Astrocyte (in vitro differentiated cells and primary cell): ENCODE results near the gene VARS2. TPM values are rescaled to one million over a fixed set of nuclear protein-coding genes. Genes with fewer than 3 reads are reported as not detected.
"Not testable (repeated sequence)": the region's sequence is repeated elsewhere in the genome, so short reads cannot be mapped to it uniquely, and the experiment has no call there.

Experiments used
- DNase-seq: peaks from one replicate; pipeline ENCODE4 v3.0.0-alpha.2; 2010; ENCODE audit warnings: low read depth
- FAIRE-seq: peaks from 2 replicates; lab custom pipeline; 2011; peaks lifted over from hg19 to GRCh38; lab: Jason Lieb, UNC
- H2AFZ ChIP-seq: 2 replicates; pipeline ENCODE4 v1.6.0; 2012; ENCODE audit warnings: low read depth, low read length, inconsistent platforms
- H3K27ac ChIP-seq: 2 replicates; pipeline ENCODE4 v1.5.1; 2011; ENCODE audit warnings: low read depth, low read length, inconsistent platforms
- H3K27me3 ChIP-seq: 2 replicates; pipeline ENCODE4 v1.6.0; 2011; ENCODE audit warnings: low read length, inconsistent platforms; ENCODE audit not compliant: insufficient read depth
- H3K36me3 ChIP-seq: 2 replicates; pipeline ENCODE4 v1.5.1; 2011; ENCODE audit warnings: low read length, inconsistent platforms; ENCODE audit not compliant: insufficient read depth
- H3K4me1 ChIP-seq: 2 replicates; pipeline ENCODE4 v1.5.1; 2011; ENCODE audit warnings: low read length, inconsistent platforms; ENCODE audit not compliant: insufficient read depth
- H3K4me2 ChIP-seq: 2 replicates; pipeline ENCODE4 v1.6.0; 2012; ENCODE audit warnings: low read length, inconsistent platforms
- H3K4me3 ChIP-seq: 2 replicates; pipeline ENCODE4 v1.5.1; 2011; ENCODE audit warnings: low read depth, mild to moderate bottlenecking, low read length, inconsistent platforms; ENCODE audit not compliant: insufficient read depth
- H3K79me2 ChIP-seq: 2 replicates; pipeline ENCODE4 v1.6.0; 2012; ENCODE audit warnings: mild to moderate bottlenecking, low read length, inconsistent platforms; ENCODE audit not compliant: insufficient read depth
- H3K9ac ChIP-seq: 2 replicates; pipeline ENCODE4 v1.6.0; 2012; ENCODE audit warnings: mild to moderate bottlenecking, low read length, inconsistent platforms
- H3K9me3 ChIP-seq: 2 replicates; pipeline ENCODE4 v1.5.1; 2012; ENCODE audit warnings: low read depth, mild to moderate bottlenecking, low read length, inconsistent platforms; ENCODE audit not compliant: insufficient read depth
- H4K20me1 ChIP-seq: 2 replicates; pipeline ENCODE4 v1.6.0; 2012; ENCODE audit warnings: low read length, inconsistent platforms; ENCODE audit not compliant: insufficient read depth
- H3K27ac Mint-ChIP-seq: one replicate; pipeline ENCODE4 v1.8.0; 2021; ENCODE audit warnings: mild to moderate bottlenecking, mixed read lengths; ENCODE audit not compliant: unreplicated experiment
- H3K27me3 Mint-ChIP-seq: one replicate; pipeline ENCODE4 v1.8.0; 2021; ENCODE audit warnings: low read depth, mixed read lengths; ENCODE audit not compliant: unreplicated experiment
- H3K36me3 Mint-ChIP-seq: one replicate; pipeline ENCODE4 v1.8.0; 2021; ENCODE audit warnings: low read depth, mixed read lengths; ENCODE audit not compliant: unreplicated experiment
- H3K4me1 Mint-ChIP-seq: one replicate; pipeline ENCODE4 v1.8.0; 2021; ENCODE audit warnings: low read depth, mixed read lengths; ENCODE audit not compliant: unreplicated experiment
- H3K4me3 Mint-ChIP-seq: one replicate; pipeline ENCODE4 v1.8.0; 2021; ENCODE audit warnings: mild to moderate bottlenecking, moderate library complexity, mixed read lengths; ENCODE audit not compliant: unreplicated experiment
- H3K9me3 Mint-ChIP-seq: one replicate; pipeline ENCODE4 v1.8.0; 2021; ENCODE audit warnings: mild to moderate bottlenecking, mixed read lengths; ENCODE audit not compliant: unreplicated experiment
- CTCF ChIP-seq: IDR thresholded peaks from 2 replicates; pipeline ENCODE4 v1.5.1; 2011; ENCODE audit warnings: low read depth, mild to moderate bottlenecking, inconsistent platforms, low read length, moderate library complexity; ENCODE audit not compliant: insufficient read depth
- EZH2 ChIP-seq: IDR thresholded peaks from 2 replicates; pipeline ENCODE4 v1.6.1; 2012; ENCODE audit warnings: mild to moderate bottlenecking, low read length, inconsistent platforms; ENCODE audit not compliant: insufficient read depth
- total RNA-seq: library from RNA; stranded (reverse); gene quantifications from 2 replicates; pipeline ENCODE4 v1.2.1, GENCODE V29; 2021

Gene VARS2
- total RNA-seq, 1 donor from 2014 or later, result 19.8 TPM

DNA sequence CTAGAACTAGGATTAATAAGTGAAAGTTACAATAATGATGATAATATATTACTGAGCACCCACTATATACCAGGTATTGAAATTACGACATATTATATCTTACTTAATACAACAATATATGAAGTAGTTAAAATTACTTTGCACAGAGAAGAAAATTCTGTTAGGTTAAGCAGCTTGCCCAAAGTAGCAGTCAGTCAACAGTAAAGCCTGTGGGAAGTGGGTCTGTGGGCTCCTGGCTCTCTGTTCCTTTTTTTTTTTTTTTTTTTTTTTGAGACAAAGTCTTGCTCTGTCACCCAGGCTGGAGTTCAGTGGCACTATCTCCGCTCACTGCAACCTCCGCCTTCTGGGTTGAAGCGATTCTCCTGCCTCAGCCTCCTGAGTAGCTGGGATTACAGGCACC, 10.8 kb upstream of the VARS2 start:
- no peak overlapping the region for H3K9ac ChIP-seq
- no peaks in the 10 kb centered on the region for H3K4me1 Mint-ChIP-seq
- no peaks in the 10 kb centered on the region for H3K9me3 Mint-ChIP-seq
- H3K4me3 Mint-ChIP-seq, result no peak overlapping the region
- H2AFZ ChIP-seq, result no peak overlapping the region
- no peaks in the 10 kb centered on the region for H3K9me3 ChIP-seq
- no peaks in the 10 kb centered on the region for H4K20me1 ChIP-seq
- H3K4me1 ChIP-seq, result no peaks in the 10 kb centered on the region
- H3K27ac Mint-ChIP-seq, result no peak overlapping the region
- H3K27me3 ChIP-seq, result no peaks in the 10 kb centered on the region
- no peak overlapping the region for H3K4me2 ChIP-seq
- TF ChIP-seq CTCF, result no peak
- no peak for TF ChIP-seq EZH2
- no peak for DNase-seq
- H3K27me3 Mint-ChIP-seq, result no peaks in the 10 kb centered on the region
- no peak overlapping the region for H3K27ac ChIP-seq
- H3K36me3 ChIP-seq, result no peaks in the 10 kb centered on the region
- peaks cover 7% of the 10 kb centered on the region for H3K36me3 Mint-ChIP-seq
- peaks cover 3% of the 10 kb centered on the region for H3K79me2 ChIP-seq
- no peak overlapping the region for H3K4me3 ChIP-seq
- FAIRE-seq, result no peak

- Histone ChIP-seq H2AFZ (peak overlapping the region; percentile 76), H3K9ac (peak overlapping the region; percentile 96), H3K27ac (peak overlapping the region; percentile 7), H3K79me2 (peaks cover 21% of the 10 kb centered on the region), H3K4me2 (peak overlapping the region; percentile 85), H3K4me3 (peak overlapping the region; percentile 95)
- not testable (repeated sequence) for DNase-seq, H3K4me1 ChIP-seq, H3K36me3 ChIP-seq, H3K27me3 Mint-ChIP-seq, H3K36me3 Mint-ChIP-seq, H3K9me3 ChIP-seq, H3K4me1 Mint-ChIP-seq, H3K9me3 Mint-ChIP-seq, H3K27ac Mint-ChIP-seq, H4K20me1 ChIP-seq, FAIRE-seq, H3K27me3 ChIP-seq
- peak overlapping the region; percentile 99 for H3K4me3 Mint-ChIP-seq
These were observed 6.7 kb upstream of the VARS2 start for GRCh38 chr6:30907290-30907757.

DNA sequence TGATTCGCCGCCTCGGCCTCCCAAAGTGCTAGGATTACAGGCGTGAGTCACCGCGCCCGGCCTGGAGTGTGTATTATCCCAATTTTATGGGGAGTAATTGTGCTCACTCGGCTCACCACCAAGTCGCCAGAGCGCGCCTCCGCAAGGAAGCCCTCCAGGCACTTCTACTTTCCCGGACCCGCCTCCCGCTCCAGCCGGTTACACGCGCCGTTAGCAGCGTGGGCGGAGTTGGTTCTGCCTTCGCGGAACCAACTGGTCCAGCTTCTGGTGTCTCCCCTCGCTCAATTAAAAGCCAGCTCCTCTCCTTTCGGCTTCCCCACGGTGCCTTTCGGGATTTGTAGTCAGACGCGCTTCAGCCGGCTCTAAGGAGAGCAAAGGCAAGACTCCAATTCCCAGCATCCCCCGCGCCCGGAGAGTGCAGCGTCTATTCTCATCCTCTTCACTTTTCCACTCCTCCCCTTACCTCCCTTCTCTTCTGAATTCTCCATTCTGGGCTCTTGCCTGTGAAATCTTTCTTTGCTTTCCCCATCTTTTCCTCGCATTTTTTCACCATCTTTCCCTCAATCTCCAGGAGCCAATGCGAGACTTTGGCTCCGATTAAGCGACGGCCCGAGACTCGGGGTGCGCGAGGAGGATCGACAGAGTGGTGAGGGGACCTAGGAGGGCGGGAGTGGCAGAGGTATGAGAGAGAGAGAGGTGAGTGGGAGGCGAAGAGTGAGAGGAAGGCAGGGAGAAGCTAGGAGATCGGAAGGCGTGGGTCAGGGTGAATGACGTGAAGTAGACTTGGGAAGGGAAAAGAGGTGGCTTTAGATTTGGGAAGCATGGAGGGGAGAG, 6.1 kb upstream of the VARS2 start, which contains the start of gene GTF2H4:
GTF2H4 (plus strand) TSS at position 450 of the 834 bp plus-strand sequence.
- Histone ChIP-seq H3K9ac (peak within 1 kb of the TSS; percentile 96), H3K36me3 (peaks cover 10% of the 10 kb centered on the region), H3K4me3 (peak within 1 kb of the TSS; percentile 95), H4K20me1 (no peaks in the 10 kb centered on the region), H3K79me2 (peaks cover 21% of the 10 kb centered on the region), H3K9me3 (no peaks in the 10 kb centered on the region), H2AFZ (peak within 1 kb of the TSS; percentile 77), H3K4me2 (peak within 1 kb of the TSS; percentile 85), H3K27me3 (no peaks in the 10 kb centered on the region), H3K4me1 (peaks cover 9% of the 10 kb centered on the region), H3K27ac (peak within 1 kb of the TSS; percentile 58)
- Mint-ChIP-seq H3K27me3 (no peaks in the 10 kb centered on the region), H3K4me1 (peaks cover 6% of the 10 kb centered on the region), H3K27ac (peak within 1 kb of the TSS; percentile 93), H3K4me3 (peak within 1 kb of the TSS; percentile 99), H3K9me3 (no peaks in the 10 kb centered on the region), H3K36me3 (peaks cover 7% of the 10 kb centered on the region)
- peak; percentile 97 for DNase-seq
- no peak for TF ChIP-seq CTCF
- TF ChIP-seq EZH2, result no peak
- no peak for FAIRE-seq
